Heart left ventricle (tissue), 16 donors: ENCODE results near the gene ZNF783. TPM values are rescaled to one million over a fixed set of nuclear protein-coding genes. Genes with fewer than 3 reads are reported as not detected.
A peak's percentile ranks its signal among the peaks of the same experiment; 100 is the strongest.

ENCODE experiments used
- ATAC-seq, 4 donors: fragments of 200-7000 bp; cut with Tn5 transposase; one replicate each; pipeline ENCODE4 v1.9.1; 2020 to 2022; ENCODE audit warnings: moderate library complexity in 4 of 4, mild to moderate bottlenecking in 3 of 4, moderate number of reproducible peaks in 1 of 4
- DNase-seq, 5 donors: peaks; one replicate each; pipeline ENCODE4 v3.0.0-alpha.2; 2020
- H3K27ac ChIP-seq, 12 donors: fragments of 200-600 bp; sonication (generic) in 4 of 12; one replicate each; pipeline versions ENCODE4 v1.5.0 to v1.8.0; 2016 to 2022; ENCODE audit warnings: mild to moderate bottlenecking in 2 of 12
- H3K27me3 ChIP-seq, 9 donors: fragments of 200-600 bp; sonication (generic) in 2 of 9; one replicate each; pipeline versions ENCODE4 v1.5.1 to v1.8.0; 2016 to 2022; ENCODE audit warnings: mild to moderate bottlenecking in 3 of 9
- H3K36me3 ChIP-seq, 9 donors: fragments of 200-600 bp; sonication (generic) in 2 of 9; one replicate each; pipeline versions ENCODE4 v1.5.0 to v1.8.0; 2018 to 2022; ENCODE audit warnings: mild to moderate bottlenecking in 2 of 9
- H3K4me1 ChIP-seq, 12 donors: fragments of 200-600 bp; sonication (generic) in 4 of 12; one replicate each; pipeline versions ENCODE4 v1.5.0 to v1.8.0; 2016 to 2022; ENCODE audit warnings: mild to moderate bottlenecking in 3 of 12
- H3K4me3 ChIP-seq, 12 donors: fragments of 200-600 bp; sonication (generic) in 4 of 12; one replicate each; pipeline versions ENCODE4 v1.5.0 to v1.8.0; 2017 to 2022; ENCODE audit warnings: mild to moderate bottlenecking in 9 of 12, moderate library complexity in 4 of 12
- H3K9me3 ChIP-seq, 12 donors: fragments of 200-600 bp; sonication (generic) in 4 of 12; one replicate each; pipeline versions ENCODE4 v1.5.0 to v1.8.0; 2016 to 2022; ENCODE audit warnings: mild to moderate bottlenecking in 1 of 12
- CTCF ChIP-seq, 12 donors: fragments of 200-600 bp; sonication (generic) in 4 of 12; IDR thresholded peaks; one replicate each; pipeline versions ENCODE4 v1.5.0 to v1.8.0; 2018 to 2022; ENCODE audit warnings: antibody characterized with exemption in 12 of 12, mild to moderate bottlenecking in 5 of 12
- POLR2A ChIP-seq, 2 donors: fragments of 450-650 bp; IDR thresholded peaks; one replicate each; pipeline ENCODE4 v1.6.1; 2017; ENCODE audit warnings: antibody characterized with exemption in 2 of 2, mild to moderate bottlenecking in 2 of 2, moderate library complexity in 2 of 2
- WGBS, 4 donors: extraction: QIAGEN DNeasy Blood & Tissue Kit in 2 of 4; methylation state at CpG; one replicate each; pipeline versions ENCODE4 v1.1.5 to v1.1.7; 2013 to 2018; 5-methylcytosine and 5-hydroxymethylcytosine counted together
- intact Hi-C, 10 donors: fragments of 100-400 bp; cut with DNase I; formaldehyde crosslinking; loops; one replicate each; pipeline versions ENCODE4 v1.11.1 to v1.14.2; 2022
- polyA plus RNA-seq, 2 donors: library from polyadenylated mRNA; stranded (reverse); fragments of 200-250 nt; gene quantifications; one replicate each; pipeline ENCODE4 v1.2.3, GENCODE V29; 2013
- total RNA-seq, 9 donors: library from RNA; depleted of rRNA in 2 of 9; stranded (reverse); fragments of >200 nt in 2 of 9; fragmentation: NEBNext Ultra II Directional in 3 of 9; extraction: Animal tissue kit (Norgen Biotek cat#: 25700) in 3 of 9; gene quantifications; one replicate each; pipeline versions ENCODE4 v1.1.0 to v1.2.4, GENCODE V29; 2016 to 2023
- donor health status: ischemic (EF 13 %, LVEDD 7.1; RV severe dilation, severe dysfunction).
- donor health status: healthy with polysubstance abuse.
- donor health status: DM: no; HTN: yes; CAD: no.
- donor health status: DM: no; HTN: no; CAD: no.
- donor health status: ischemic (EF 25% LVEDD 6.9; RV normal size, moderate dysfunction).
- donor health status: ischemic (EF 25% LVEDD 5.7; RV mildly dilated, moderate dysfunction).
- donor health status: healthy.
- donor health status: DM: yes; HTN: yes; CAD: no.
- donor health status: ischemic (EF 35%, LVEDD 5.7; RV mildly dilated, moderate dysfunction).
- donor health status: nonischemic (EF 11% LVEDD 7.7; RV severe dilation, severe dysfunction).
- donor health status: DM: yes; HTN: yes; CAD: no.
- donor health status: PGD.
- donor health status: ischemic (EF 29% LVEDD 5.4; RV normal size, mild dysfunction).
- donor health status: nonischemic (EF 23%, LVEDD 6.1; RV moderate dilation, normal function).

ZNF783 gene
- total and polyA plus RNA-seq, 11 donors: 2.8 to 9.0 (median 3.3) TPM

GRCh38 chr7:149237502-149237901, 24.5 kb upstream of the ZNF783 start:
- no peak for TF ChIP-seq POLR2A (IDR thresholded peaks at IDR 0.05)
- TF ChIP-seq CTCF (IDR thresholded peaks at IDR 0.05): no peak
- no peak overlapping the region for H3K27ac ChIP-seq
- WGBS, 4 donors: 83 to 91% (median 84%) methylated on average over 7 of the region's 7 CpGs
- peaks cover 0 to 3% (median 0%) of the 10 kb centered on the region in 12 donors for H3K9me3 ChIP-seq
- ATAC-seq: no peak
- peaks cover 3 to 24% (median 15%) of the 10 kb centered on the region in 12 donors for H3K4me1 ChIP-seq
- intact Hi-C loops: no loop called here
- no peaks in the 10 kb centered on the region for H3K36me3 ChIP-seq
- no peak overlapping the region for H3K4me3 ChIP-seq
- no peaks in the 10 kb centered on the region for H3K27me3 ChIP-seq
- DNase-seq: no peak

DNA sequence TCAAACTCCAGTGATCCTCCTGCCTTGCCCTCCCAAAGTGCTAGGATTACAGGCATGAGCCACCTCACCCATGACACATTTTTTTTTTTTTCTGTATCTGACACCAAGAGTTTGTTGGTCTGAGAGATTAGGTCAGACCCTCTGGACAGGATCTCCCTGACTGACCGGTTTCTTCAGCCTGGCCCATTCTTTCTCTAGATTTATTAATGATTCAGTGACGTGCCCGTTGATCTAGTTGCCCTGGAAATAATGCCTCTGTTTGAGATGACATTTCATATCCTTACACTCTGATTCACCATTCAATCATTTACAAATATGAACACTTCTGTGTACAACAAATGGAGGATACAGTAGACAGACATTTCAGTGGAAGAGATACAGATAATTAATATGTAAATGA, 23.9 kb upstream of the ZNF783 start:
- Histone ChIP-seq H3K27me3 (no peaks in the 10 kb centered on the region), H3K27ac (no peak overlapping the region), H3K4me1 (peaks cover 3 to 24% (median 15%) of the 10 kb centered on the region in 12 donors), H3K4me3 (no peak overlapping the region), H3K36me3 (no peaks in the 10 kb centered on the region), H3K9me3 (peaks cover 0 to 8% (median 2%) of the 10 kb centered on the region in 12 donors)
- no peak for ATAC-seq
- DNase-seq: no peak
- intact Hi-C loops: loop anchor here in 1 of 10 donors (2.0 kb wide), 1 partner anchor 41 kb away; no protein-coding TSS in a partner anchor
- WGBS, 4 donors: 79 to 86% (median 83%) methylated on average over 3 of the region's 3 CpGs
- TF ChIP-seq CTCF (IDR thresholded peaks at IDR 0.05) (no peak), POLR2A (IDR thresholded peaks at IDR 0.05) (no peak)

DNA sequence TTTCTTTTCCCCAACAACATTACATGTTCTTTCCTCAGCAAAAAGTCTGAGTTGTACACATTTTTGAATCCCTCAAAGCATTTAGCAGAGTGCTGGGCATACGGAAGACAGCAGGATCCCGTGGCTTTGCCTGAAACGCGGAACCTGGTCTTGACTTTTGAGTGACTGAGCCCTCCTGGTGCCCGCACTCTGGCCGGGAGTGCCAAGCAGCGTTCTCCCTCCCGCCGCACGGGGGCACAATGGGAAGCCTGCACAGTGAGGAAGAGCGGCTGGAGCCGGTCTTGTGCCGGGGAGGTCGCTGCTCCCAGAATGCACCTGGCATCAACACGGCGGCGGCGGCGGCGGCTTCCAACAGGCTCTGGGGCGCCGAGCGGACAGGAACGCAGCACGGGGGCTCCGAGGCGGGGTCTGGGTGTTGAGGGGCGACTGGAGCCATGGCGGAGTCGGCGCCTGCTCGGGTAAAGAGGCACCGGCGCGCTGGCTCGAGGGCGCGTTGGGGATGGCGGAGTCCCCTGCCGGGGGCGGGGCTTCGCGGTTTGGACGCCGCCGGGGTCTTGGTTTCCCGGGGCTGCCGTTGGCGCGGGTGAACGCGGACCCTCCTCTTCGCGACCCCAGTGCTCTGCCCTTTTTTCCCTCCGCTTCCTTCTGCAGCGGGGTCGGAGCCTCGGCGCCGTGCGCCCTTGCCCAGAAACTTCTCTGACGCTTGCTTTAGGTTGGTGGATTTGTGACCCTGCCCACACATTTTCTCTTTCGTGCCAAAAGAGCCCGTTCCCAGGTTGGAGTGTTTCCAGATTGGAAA, 22.5 kb upstream of the ZNF783 start, which contains the start of gene ZNF212:
TSS of gene ZNF212 (plus strand) at position 307 of the 799 bp plus-strand sequence. CDS start at position 435, 128 bp downstream.
- ATAC-seq (peak; percentile 98 to 100 (median 100)), DNase-seq (peak; percentile 89 to 94 (median 92))
- Histone ChIP-seq H3K36me3 (no peaks in the 10 kb centered on the region), H3K27me3 (no peaks in the 10 kb centered on the region), H3K27ac (peak within 1 kb of the TSS in 10 of 12 donors; percentile 20 to 83 (median 74)), H3K4me1 (peaks cover 3 to 24% (median 15%) of the 10 kb centered on the region in 12 donors), H3K9me3 (peaks cover 0 to 11% (median 2%) of the 10 kb centered on the region in 12 donors), H3K4me3 (peak within 1 kb of the TSS; percentile 69 to 99 (median 89))
- intact Hi-C loops: loop anchor here in 1 of 10 donors (1.0 to 2.0 kb wide), 2 partner anchors 22 to 43 kb away; no protein-coding TSS in a partner anchor
- 0 to 1% (median 0%) methylated on average over 29 to 64 of the region's 64 CpGs for WGBS, 4 donors
- TF ChIP-seq CTCF (IDR thresholded peaks at IDR 0.05) (peak; percentile 70 to 96 (median 88)), POLR2A (IDR thresholded peaks at IDR 0.05) (peak in 1 of 2 donors; percentile 48)

DNA sequence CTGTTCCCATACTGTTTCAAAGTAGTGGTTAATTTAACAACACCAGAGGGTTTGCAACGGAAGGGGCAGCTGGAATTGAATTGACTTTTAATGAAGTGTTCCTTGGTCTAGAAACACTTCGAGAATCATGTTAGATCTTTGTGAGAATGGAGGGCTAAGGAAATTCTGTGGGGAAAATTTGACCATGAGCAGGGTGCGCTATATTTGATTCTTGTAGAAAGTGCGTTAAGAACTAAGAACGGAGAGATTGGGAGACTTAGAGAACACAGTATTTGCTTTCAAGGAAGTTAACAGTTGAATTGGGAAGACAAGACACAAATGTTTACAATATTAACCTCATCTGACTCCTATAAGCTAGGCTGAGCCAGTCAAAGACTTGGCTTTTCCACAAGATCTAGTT, 21.4 kb upstream of the ZNF783 start:
- no peak for TF ChIP-seq CTCF (IDR thresholded peaks at IDR 0.05)
- no peak for TF ChIP-seq POLR2A (IDR thresholded peaks at IDR 0.05)
- H3K4me1 ChIP-seq: peaks cover 3 to 26% (median 15%) of the 10 kb centered on the region in 12 donors
- intact Hi-C loops: loop anchor here in 1 of 10 donors (1.0 kb wide), 1 partner anchor 21 kb away; no protein-coding TSS in a partner anchor

More for the DNA sequence above, 21.4 kb upstream of the ZNF783 start:
- peak overlapping the region in 1 of 12 donors; percentile 75 for H3K27ac ChIP-seq
- H3K9me3 ChIP-seq: peaks cover 0 to 11% (median 2%) of the 10 kb centered on the region in 12 donors
- 74 to 82% (median 80%) methylated on average over 5 of the region's 5 CpGs for WGBS, 4 donors
- ATAC-seq: no peak
- H3K27me3 ChIP-seq: no peaks in the 10 kb centered on the region
- DNase-seq: no peak
- peak overlapping the region in 11 of 12 donors; percentile 69 to 99 (median 90) for H3K4me3 ChIP-seq
- no peaks in the 10 kb centered on the region for H3K36me3 ChIP-seq
